HEK293 (cell line): ENCODE data around the gene DXO.

Experiments
- CTCF ChIA-PET: fragments of 350-600 bp; formaldehyde crosslinking; extraction: SDS; loops from one replicate; lab custom pipeline; 2021; ENCODE audit warnings: antibody characterized with exemption; lab: Yijun Ruan, JAX
- POLR2A ChIA-PET: fragments of 300-600 bp; formaldehyde crosslinking; extraction: SDS; loops from one replicate; lab custom pipeline; 2020; ENCODE audit warnings: antibody characterized with exemption, inconsistent platforms; lab: Yijun Ruan, JAX
- H3K27ac ChIP-seq: fragments of 200-500 bp; sonication (Bioruptor generic); 2 replicates; pipeline ENCODE4 v1.5.1; 2014; ENCODE audit warnings: low read depth, low read length, control low read depth, inconsistent platforms; ENCODE audit errors: extremely low read depth
- H3K36me3 ChIP-seq, 2 experiments: fragments of 200-500 bp in 1 of 2; sonication (Bioruptor generic) in 1 of 2; 1 replicate in 1 of 2; 2 replicates in 1 of 2; pipeline ENCODE4 v1.5.1; 2014 to 2017; ENCODE audit warnings: inconsistent platforms in 2 of 2, low read length in 2 of 2; ENCODE audit not compliant: control insufficient read depth in 2 of 2, insufficient read depth in 1 of 2
- H3K4me1 ChIP-seq: fragments of 200-500 bp; sonication (Bioruptor generic); 2 replicates; pipeline ENCODE4 v1.5.1; 2014; ENCODE audit warnings: mild to moderate bottlenecking, low read length, inconsistent platforms; ENCODE audit not compliant: control insufficient read depth, insufficient read depth
- H3K4me3 ChIP-seq: 2 replicates; pipeline ENCODE4 v1.5.1; 2011; ENCODE audit warnings: low read depth, mild to moderate bottlenecking, control low read depth, low read length, moderate library complexity
- H3K9me3 ChIP-seq: fragments of 200-500 bp; sonication (Bioruptor generic); 2 replicates; pipeline ENCODE4 v1.5.1; 2014; ENCODE audit warnings: low read depth, low read length, inconsistent platforms; ENCODE audit not compliant: control insufficient read depth, insufficient read depth
- BCL11B ChIP-seq: fragments of 450-650 bp; formaldehyde crosslinking; IDR thresholded peaks from 2 replicates; pipeline ENCODE4 v1.5.1; 2016; ENCODE audit warnings: low read depth, missing biosample characterization, missing genetic modification characterization
- KLF1 ChIP-seq: fragments of 450-650 bp; formaldehyde crosslinking; IDR thresholded peaks from 2 replicates; pipeline ENCODE4 v1.5.1; 2016; ENCODE audit warnings: missing biosample characterization, missing genetic modification characterization
- OVOL3 ChIP-seq: fragments of 450-650 bp; formaldehyde crosslinking; IDR thresholded peaks from 2 replicates; pipeline ENCODE4 v1.5.1; 2016; ENCODE audit warnings: missing biosample characterization, missing genetic modification characterization
- WT1 ChIP-seq: fragments of 450-650 bp; formaldehyde crosslinking; IDR thresholded peaks from 2 replicates; pipeline ENCODE4 v1.5.1; 2016; ENCODE audit warnings: missing biosample characterization, missing genetic modification characterization
- YY2 ChIP-seq: fragments of 450-650 bp; formaldehyde crosslinking; IDR thresholded peaks from 2 replicates; pipeline ENCODE4 v1.5.1; 2016; ENCODE audit warnings: missing biosample characterization, missing genetic modification characterization
- ZFHX2 ChIP-seq: fragments of 450-650 bp; formaldehyde crosslinking; conservative IDR thresholded peaks from 2 replicates; pipeline ENCODE4 v1.5.1; 2016; ENCODE audit warnings: missing biosample characterization, missing genetic modification characterization
- ZFP41 ChIP-seq: fragments of 450-650 bp; formaldehyde crosslinking; IDR thresholded peaks from 2 replicates; pipeline ENCODE4 v1.5.1; 2016; ENCODE audit warnings: missing biosample characterization, missing genetic modification characterization, borderline replicate concordance
- ZNF157 ChIP-seq: fragments of 450-650 bp; formaldehyde crosslinking; IDR thresholded peaks from 2 replicates; pipeline ENCODE4 v1.5.1; 2016; ENCODE audit warnings: missing biosample characterization, missing genetic modification characterization
- ZNF175 ChIP-seq: fragments of 450-650 bp; formaldehyde crosslinking; IDR thresholded peaks from 2 replicates; pipeline ENCODE4 v1.5.1; 2016; ENCODE audit warnings: missing biosample characterization, missing genetic modification characterization
- ZNF530 ChIP-seq: fragments of 450-650 bp; formaldehyde crosslinking; IDR thresholded peaks from 2 replicates; pipeline ENCODE4 v1.5.1; 2016; ENCODE audit warnings: low read depth, missing biosample characterization, missing genetic modification characterization
- ZNF623 ChIP-seq: fragments of 450-650 bp; formaldehyde crosslinking; IDR thresholded peaks from 2 replicates; pipeline ENCODE4 v1.5.1; 2016; ENCODE audit warnings: missing biosample characterization, missing genetic modification characterization
- ZNF654 ChIP-seq: fragments of 450-650 bp; formaldehyde crosslinking; IDR thresholded peaks from 2 replicates; pipeline ENCODE4 v1.5.1; 2016; ENCODE audit warnings: low read depth, missing biosample characterization, missing genetic modification characterization
- ZNF830 ChIP-seq: fragments of 450-650 bp; IDR thresholded peaks from 2 replicates; pipeline ENCODE4 v1.5.0; 2018; ENCODE audit warnings: missing biosample characterization, missing genetic modification characterization, low read depth, mild to moderate bottlenecking, moderate library complexity
- TF ChIP-seq, protein P1 (sequence below): fragments of 450-650 bp; formaldehyde crosslinking; IDR thresholded peaks from 2 replicates; pipeline ENCODE4 v1.5.1; 2016; ENCODE audit warnings: missing biosample characterization, missing genetic modification characterization, low read depth
- TF ChIP-seq, protein P2 (sequence below): fragments of 450-650 bp; formaldehyde crosslinking; IDR thresholded peaks from 2 replicates; pipeline ENCODE4 v1.5.1; 2016; ENCODE audit warnings: missing biosample characterization, missing genetic modification characterization
- TF ChIP-seq, protein P3 (sequence below): fragments of 450-650 bp; formaldehyde crosslinking; IDR thresholded peaks from 2 replicates; pipeline ENCODE4 v1.5.1; 2016; ENCODE audit warnings: missing biosample characterization, missing genetic modification characterization

The DXO gene

DNA sequence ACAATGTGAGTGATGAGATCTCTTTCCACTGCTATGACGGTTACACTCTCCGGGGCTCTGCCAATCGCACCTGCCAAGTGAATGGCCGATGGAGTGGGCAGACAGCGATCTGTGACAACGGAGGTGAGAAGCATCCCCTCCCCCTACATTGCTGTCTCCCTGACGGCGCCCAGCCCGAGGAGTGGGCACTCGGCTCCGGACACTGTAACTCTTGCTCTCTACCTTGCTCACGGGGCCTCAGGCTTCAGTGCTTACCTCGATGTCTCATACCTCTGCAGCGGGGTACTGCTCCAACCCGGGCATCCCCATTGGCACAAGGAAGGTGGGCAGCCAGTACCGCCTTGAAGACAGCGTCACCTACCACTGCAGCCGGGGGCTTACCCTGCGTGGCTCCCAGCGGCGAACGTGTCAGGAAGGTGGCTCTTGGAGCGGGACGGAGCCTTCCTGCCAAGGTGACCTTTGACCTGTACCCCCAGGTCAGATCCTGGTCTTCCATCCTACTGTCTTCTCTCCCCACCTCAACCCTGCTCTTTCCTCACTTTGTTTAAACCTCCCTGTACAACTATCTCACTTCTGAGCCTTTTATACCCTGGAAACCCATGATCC, 24.8 kb downstream of the DXO start:
- Histone ChIP-seq H3K27ac (no peak overlapping the region), H3K4me3 (no peak overlapping the region), H3K9me3 (no peaks in the 10 kb centered on the region), H3K36me3 (peaks cover 0 to 17% of the 10 kb centered on the region in 2 experiments; a peak in 1 of 3 replicates), H3K4me1 (no peaks in the 10 kb centered on the region)
- CTCF ChIA-PET: interaction anchor here (0.6 kb wide), 1 partner anchor 1008 kb away, joined by 5 read pairs; no protein-coding TSS in a partner anchor
- POLR2A ChIA-PET: interaction anchor here (1.8 to 1.9 kb wide), 2 partner anchors 17 to 25 kb away, joined by 3 to 8 read pairs; partner anchors contain the start of gene DXO
- TF ChIP-seq ZNF830 (tag by site-specific recombination): no peak
- TF ChIP-seq, protein P1, sequence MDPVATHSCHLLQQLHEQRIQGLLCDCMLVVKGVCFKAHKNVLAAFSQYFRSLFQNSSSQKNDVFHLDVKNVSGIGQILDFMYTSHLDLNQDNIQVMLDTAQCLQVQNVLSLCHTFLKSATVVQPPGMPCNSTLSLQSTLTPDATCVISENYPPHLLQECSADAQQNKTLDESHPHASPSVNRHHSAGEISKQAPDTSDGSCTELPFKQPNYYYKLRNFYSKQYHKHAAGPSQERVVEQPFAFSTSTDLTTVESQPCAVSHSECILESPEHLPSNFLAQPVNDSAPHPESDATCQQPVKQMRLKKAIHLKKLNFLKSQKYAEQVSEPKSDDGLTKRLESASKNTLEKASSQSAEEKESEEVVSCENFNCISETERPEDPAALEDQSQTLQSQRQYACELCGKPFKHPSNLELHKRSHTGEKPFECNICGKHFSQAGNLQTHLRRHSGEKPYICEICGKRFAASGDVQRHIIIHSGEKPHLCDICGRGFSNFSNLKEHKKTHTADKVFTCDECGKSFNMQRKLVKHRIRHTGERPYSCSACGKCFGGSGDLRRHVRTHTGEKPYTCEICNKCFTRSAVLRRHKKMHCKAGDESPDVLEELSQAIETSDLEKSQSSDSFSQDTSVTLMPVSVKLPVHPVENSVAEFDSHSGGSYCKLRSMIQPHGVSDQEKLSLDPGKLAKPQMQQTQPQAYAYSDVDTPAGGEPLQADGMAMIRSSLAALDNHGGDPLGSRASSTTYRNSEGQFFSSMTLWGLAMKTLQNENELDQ: no peak
- TF ChIP-seq, protein P2, sequence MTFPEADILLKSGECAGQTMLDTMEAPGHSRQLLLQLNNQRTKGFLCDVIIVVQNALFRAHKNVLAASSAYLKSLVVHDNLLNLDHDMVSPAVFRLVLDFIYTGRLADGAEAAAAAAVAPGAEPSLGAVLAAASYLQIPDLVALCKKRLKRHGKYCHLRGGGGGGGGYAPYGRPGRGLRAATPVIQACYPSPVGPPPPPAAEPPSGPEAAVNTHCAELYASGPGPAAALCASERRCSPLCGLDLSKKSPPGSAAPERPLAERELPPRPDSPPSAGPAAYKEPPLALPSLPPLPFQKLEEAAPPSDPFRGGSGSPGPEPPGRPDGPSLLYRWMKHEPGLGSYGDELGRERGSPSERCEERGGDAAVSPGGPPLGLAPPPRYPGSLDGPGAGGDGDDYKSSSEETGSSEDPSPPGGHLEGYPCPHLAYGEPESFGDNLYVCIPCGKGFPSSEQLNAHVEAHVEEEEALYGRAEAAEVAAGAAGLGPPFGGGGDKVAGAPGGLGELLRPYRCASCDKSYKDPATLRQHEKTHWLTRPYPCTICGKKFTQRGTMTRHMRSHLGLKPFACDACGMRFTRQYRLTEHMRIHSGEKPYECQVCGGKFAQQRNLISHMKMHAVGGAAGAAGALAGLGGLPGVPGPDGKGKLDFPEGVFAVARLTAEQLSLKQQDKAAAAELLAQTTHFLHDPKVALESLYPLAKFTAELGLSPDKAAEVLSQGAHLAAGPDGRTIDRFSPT: 0 out of 2 replicates have a peak, but pooled peaks have one; percentile 27
- peak; percentile 41; the same call in 1 of the 2 replicates for TF ChIP-seq BCL11B (tag by site-specific recombination)
- no peak for TF ChIP-seq ZNF654 (tag by site-specific recombination)
- no peak for TF ChIP-seq ZFP41 (tag by site-specific recombination)
- TF ChIP-seq ZNF623 (tag by site-specific recombination): no peak
- TF ChIP-seq ZNF175 (tag by site-specific recombination): no peak

DNA sequence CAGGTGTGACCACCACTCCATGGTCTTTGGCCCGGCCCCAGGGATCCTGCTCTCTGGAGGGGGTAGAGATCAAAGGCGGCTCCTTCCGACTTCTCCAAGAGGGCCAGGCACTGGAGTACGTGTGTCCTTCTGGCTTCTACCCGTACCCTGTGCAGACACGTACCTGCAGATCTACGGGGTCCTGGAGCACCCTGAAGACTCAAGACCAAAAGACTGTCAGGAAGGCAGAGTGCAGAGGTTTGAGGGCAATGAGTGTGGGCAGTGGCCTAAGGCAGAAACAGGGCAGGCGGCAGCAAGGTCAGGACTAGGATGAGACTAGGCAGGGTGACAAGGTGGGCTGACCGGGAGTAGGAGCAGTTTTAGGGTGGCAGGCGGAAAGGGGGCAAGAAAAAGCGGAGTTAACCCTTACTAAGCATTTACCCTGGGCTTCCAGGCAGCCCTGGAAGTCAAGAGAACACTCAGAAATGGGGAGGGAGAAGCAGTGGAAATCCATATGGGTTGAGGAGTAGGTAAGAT, 25.5 kb downstream of the DXO start:
- POLR2A ChIA-PET: interaction anchor here (0.6 to 0.9 kb wide), 2 partner anchors 39 to 419 kb away, joined by 4 to 9 read pairs; no protein-coding TSS in a partner anchor
- H3K4me3 ChIP-seq: no peak overlapping the region
- H3K4me1 ChIP-seq: no peaks in the 10 kb centered on the region
- no peak for TF ChIP-seq ZNF157 (tag by site-specific recombination)
- TF ChIP-seq WT1 (tag by site-specific recombination): no peak
- TF ChIP-seq KLF1 (tag by site-specific recombination): no peak
- TF ChIP-seq ZNF530 (tag by site-specific recombination): no peak
- no peak for TF ChIP-seq ZFHX2 (tag by site-specific recombination)
- no peak for TF ChIP-seq YY2 (tag by site-specific recombination)
- no peak for TF ChIP-seq OVOL3 (tag by site-specific recombination)
- TF ChIP-seq, protein P3, sequence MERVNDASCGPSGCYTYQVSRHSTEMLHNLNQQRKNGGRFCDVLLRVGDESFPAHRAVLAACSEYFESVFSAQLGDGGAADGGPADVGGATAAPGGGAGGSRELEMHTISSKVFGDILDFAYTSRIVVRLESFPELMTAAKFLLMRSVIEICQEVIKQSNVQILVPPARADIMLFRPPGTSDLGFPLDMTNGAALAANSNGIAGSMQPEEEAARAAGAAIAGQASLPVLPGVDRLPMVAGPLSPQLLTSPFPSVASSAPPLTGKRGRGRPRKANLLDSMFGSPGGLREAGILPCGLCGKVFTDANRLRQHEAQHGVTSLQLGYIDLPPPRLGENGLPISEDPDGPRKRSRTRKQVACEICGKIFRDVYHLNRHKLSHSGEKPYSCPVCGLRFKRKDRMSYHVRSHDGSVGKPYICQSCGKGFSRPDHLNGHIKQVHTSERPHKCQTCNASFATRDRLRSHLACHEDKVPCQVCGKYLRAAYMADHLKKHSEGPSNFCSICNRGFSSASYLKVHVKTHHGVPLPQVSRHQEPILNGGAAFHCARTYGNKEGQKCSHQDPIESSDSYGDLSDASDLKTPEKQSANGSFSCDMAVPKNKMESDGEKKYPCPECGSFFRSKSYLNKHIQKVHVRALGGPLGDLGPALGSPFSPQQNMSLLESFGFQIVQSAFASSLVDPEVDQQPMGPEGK (tag by site-specific recombination): no peak
- H3K9me3 ChIP-seq: no peaks in the 10 kb centered on the region
- H3K36me3 ChIP-seq: peaks cover 0 to 10% of the 10 kb centered on the region in 2 experiments; a peak in 1 of 3 replicates
- no peak overlapping the region for H3K27ac ChIP-seq
- CTCF ChIA-PET: no interaction called here
